Stimulated activated CD8-positive, alpha-beta memory T cell treated with anti-CD3 and anti-CD28 coated beads, Interleukin-12 subunit alpha, Interleukin-12 subunit beta, amount 100 ng/mL, for 24 hours (primary cell): Measurements from ENCODE around the gene SPI1.
"Not testable (repeated sequence)": the region's sequence is repeated elsewhere in the genome, so short reads cannot be mapped to it uniquely, and the experiment has no call there.

ENCODE experiments used
- DNase-seq: peaks from one replicate; pipeline ENCODE4 v3.0.0-alpha.2; 2020; ENCODE audit errors: extremely low read depth

SPI1 gene

GRCh38 chr11:47326198-47326597, 52.1 kb downstream of the SPI1 start:
- DNase-seq: no peak

GRCh38 chr11:47325271-47326041, 52.9 kb downstream of the SPI1 start:
- no peak for DNase-seq

- DNase-seq: no peak
Observed at GRCh38 chr11:47324520-47324919, 53.8 kb downstream of the SPI1 start.

- DNase-seq: no peak
Observed at GRCh38 chr11:47318166-47318565, 60.2 kb downstream of the SPI1 start.

GRCh38 chr11:47317064-47317828, 61.1 kb downstream of the SPI1 start:
- no peak for DNase-seq

GRCh38 chr11:47316501-47316900, 61.8 kb downstream of the SPI1 start:
- DNase-seq: not testable (repeated sequence)

GRCh38 chr11:47314992-47315391, 63.4 kb downstream of the SPI1 start:
- no peak for DNase-seq

GRCh38 chr11:47308050-47308823, 70.1 kb downstream of the SPI1 start:
- no peak for DNase-seq

GRCh38 chr11:47306484-47306844, 71.9 kb downstream of the SPI1 start:
- DNase-seq: no peak

GRCh38 chr11:47305734-47306483, 72.4 kb downstream of the SPI1 start:
- DNase-seq: no peak
